NB4 (cell line): ENCODE data around the gene DACT3.
A peak's percentile ranks its signal among the peaks of the same experiment; 100 is the strongest.
"Not testable (repeated sequence)": the region's sequence is repeated elsewhere in the genome, so short reads cannot be mapped to it uniquely, and the experiment has no call there.

Experiments
- DNase-seq: peaks from one replicate; pipeline ENCODE4 v3.0.0; 2010; ENCODE audit warnings: low read depth
- H3K4me3 ChIP-seq: one replicate; pipeline ENCODE4 v1.5.1; 2011; ENCODE audit warnings: mild to moderate bottlenecking, low read depth, low read length, moderate library complexity
- CTCF ChIP-seq: IDR thresholded peaks from one replicate; pipeline ENCODE4 v1.5.1; 2012; ENCODE audit warnings: low read depth, low read length
- MAX ChIP-seq: IDR thresholded peaks from 2 replicates; pipeline ENCODE4 v1.6.1; 2011; ENCODE audit warnings: low read depth, low read length
- MYC ChIP-seq: IDR thresholded peaks from 2 replicates; pipeline ENCODE4 v1.6.1; 2011; ENCODE audit warnings: low read depth, low read length
- POLR2A ChIP-seq: IDR thresholded peaks from 2 replicates; pipeline ENCODE4 v1.6.1; 2011; ENCODE audit warnings: mild to moderate bottlenecking; ENCODE audit not compliant: insufficient read length; ENCODE audit errors: extremely low read depth

DACT3 gene

GRCh38 chr19:46633130-46633529 lies 27.9 kb downstream of the DACT3 start:
- no peak overlapping the region for H3K4me3 ChIP-seq
- TF ChIP-seq POLR2A (no peak), CTCF (no peak), MYC (no peak), MAX (no peak)
- no peak for DNase-seq

DNA sequence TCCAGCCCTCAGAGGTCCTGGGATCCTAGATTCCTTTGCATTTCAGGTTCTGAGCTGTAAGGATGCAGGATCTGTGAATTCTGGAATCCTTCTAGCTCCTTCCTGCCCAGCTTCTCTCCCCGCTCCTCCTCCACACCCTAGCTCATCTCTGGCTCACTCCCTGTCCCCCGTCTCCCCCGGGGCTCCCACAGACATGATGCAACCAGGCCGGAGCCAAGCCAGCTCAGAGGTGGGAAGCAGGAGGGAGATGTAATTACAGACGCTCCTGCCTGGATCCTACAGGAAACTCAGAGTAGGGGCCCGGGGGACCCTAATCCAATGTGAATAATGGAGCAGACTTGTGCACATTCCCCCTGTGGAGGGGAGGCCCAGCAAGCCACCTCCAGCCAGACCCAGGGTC lies 29.5 kb downstream of the DACT3 start:
- peak; percentile 64 for DNase-seq
- no peak overlapping the region for H3K4me3 ChIP-seq
- TF ChIP-seq MAX (no peak), MYC (no peak), CTCF (no peak), POLR2A (no peak)

DNA sequence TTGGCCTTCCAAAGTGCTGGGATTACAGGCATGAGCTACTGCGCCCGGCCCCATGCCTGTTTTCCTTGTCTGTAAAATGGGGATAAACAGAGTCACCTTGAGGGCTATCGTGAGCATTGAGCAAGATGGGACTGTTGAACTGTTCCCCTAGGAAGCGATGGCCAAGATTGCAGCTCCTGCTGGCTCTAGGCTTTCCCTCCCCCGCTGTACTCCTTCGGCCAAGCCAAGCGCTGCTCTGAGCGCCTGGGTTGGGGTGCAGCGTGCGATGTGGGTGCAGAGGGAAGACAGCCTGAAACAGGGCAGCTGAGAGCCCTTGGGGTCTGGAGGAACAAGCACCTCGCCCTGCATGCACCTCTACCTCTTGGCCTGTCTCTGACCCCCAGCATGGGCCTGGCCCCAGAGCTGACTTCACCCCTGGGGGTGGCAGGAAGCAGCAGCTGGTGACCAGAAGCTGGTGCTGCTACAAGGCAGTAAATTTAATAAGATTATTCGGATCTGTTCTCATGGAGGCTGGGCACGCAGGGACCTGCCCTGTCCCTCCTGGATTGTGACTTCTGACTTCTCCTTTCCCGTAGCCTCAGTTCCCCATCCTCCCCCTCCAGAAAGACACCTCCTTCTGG lies 30.3 kb downstream of the DACT3 start:
- no peak overlapping the region for H3K4me3 ChIP-seq
- TF ChIP-seq POLR2A (no peak), MYC (no peak), CTCF (no peak), MAX (no peak)
- no peak for DNase-seq

DNA sequence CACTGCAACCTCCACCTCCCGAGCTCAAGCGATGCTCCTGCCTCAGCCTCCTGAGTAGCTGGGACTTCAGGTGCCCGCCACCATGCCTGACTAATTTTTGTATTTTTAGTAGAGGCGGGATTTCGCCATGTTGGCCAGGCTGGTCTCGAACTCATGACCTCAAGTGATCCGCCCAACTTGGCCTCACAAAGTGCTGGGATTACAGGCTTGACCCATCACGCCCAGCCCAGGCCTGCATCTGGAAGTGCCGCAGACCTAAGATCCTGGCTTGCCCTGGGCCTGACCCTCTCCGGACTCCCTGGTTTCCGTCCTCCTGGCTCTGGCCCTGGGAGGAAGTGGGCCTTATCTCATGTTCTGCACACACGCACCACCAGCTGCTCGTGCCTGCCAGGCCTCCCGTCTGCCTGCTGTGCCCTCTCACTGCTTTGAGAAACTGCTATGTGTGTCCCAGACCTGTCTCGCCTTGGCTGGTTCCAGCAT lies 31.4 kb downstream of the DACT3 start:
- no peak for TF ChIP-seq MAX
- TF ChIP-seq POLR2A: no peak
- no peak for TF ChIP-seq CTCF
- TF ChIP-seq MYC: no peak
- DNase-seq: no peak

GRCh38 chr19:46628970-46629369 lies 32.0 kb downstream of the DACT3 start:
- H3K4me3 ChIP-seq, DNase-seq: not testable (repeated sequence)

More for the DNA sequence above, 31.4 kb downstream of the DACT3 start:
- H3K4me3 ChIP-seq: no peak overlapping the region

DNA sequence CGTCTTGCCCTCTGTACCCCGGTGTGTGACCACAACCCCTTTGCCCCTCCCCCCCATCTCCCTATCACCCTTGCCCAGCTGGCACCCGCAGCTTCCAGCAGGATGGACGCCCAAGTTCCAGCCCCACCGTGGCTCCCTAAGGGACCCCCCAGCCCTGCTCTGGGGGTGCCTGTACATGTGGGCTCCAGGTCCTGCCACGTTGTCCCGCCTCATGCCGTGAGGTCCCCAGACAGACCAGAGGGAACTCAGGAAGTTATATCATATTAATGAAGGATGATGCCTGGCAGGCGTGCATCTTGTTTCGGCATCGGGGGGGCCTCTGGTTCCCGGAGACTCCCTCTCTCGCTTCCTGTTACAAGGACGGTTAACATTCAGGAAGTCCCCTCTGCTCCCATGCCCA lies 34.5 kb downstream of the DACT3 start:
- no peak overlapping the region for H3K4me3 ChIP-seq
- no peak for DNase-seq
- no peak for TF ChIP-seq POLR2A
- TF ChIP-seq MYC: no peak
- no peak for TF ChIP-seq MAX
- TF ChIP-seq CTCF: no peak
